HG03135 (cell line): ENCODE data around the gene ANKRD45.
"Not testable (repeated sequence)": the region's sequence is repeated elsewhere in the genome, so short reads cannot be mapped to it uniquely, and the experiment has no call there.

Experiments
- ATAC-seq: cut with Tn5 transposase; IDR thresholded peaks from one replicate; pipeline ENCODE4 v1.9.1; 2021; ENCODE audit warnings: mild to moderate bottlenecking, moderate library complexity; ENCODE audit not compliant: unreplicated experiment

ANKRD45 gene, protein sequence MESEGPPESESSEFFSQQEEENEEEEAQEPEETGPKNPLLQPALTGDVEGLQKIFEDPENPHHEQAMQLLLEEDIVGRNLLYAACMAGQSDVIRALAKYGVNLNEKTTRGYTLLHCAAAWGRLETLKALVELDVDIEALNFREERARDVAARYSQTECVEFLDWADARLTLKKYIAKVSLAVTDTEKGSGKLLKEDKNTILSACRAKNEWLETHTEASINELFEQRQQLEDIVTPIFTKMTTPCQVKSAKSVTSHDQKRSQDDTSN

DNA sequence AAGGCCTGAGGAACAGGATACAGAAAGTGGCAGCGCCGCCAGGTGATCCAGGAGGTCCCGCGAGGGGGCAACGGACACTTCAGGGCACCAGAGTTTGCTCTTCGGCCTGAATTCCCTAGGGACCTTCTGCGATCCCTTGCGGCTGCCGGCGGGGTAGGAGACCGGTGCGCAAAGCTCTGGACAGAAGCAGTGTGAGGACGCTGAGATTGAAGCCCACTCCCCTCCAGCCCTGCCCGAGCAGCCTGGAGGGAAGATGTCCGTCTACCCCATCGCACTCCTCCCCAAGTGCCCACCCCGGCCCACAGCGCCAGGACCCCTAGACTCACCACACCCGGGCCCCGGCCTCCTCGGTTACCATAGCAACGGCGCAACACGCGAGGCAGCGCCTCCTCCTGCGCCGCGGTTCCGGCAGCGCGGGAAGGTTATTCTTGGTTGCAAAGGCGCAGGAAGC, at the start of gene ANKRD45:
Gene ANKRD45 (minus strand): TSS at position 361 of the 451 bp plus-strand sequence. CDS start 10,433 bp downstream, outside the sequence.
- ATAC-seq, result no peak

DNA sequence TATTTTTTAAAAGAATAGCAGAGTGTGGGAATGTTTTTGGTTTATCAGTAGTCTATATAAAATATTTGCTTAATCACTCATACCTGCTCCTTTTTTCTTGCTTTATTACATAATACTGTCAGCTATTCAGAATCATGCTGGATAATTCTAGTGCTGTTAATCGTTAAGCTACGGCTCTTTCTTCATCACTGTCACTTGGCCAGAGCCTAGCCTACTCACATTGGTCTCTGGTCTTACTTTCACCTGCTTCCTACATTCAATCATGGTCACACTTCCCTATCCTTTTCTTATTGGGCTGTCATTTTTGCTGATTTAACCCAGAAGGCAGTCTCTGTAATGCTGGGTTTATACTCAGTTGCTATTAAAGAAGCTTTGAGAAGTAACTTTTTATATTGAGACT, 47.6 kb upstream of the ANKRD45 start:
- no peak for ATAC-seq

DNA sequence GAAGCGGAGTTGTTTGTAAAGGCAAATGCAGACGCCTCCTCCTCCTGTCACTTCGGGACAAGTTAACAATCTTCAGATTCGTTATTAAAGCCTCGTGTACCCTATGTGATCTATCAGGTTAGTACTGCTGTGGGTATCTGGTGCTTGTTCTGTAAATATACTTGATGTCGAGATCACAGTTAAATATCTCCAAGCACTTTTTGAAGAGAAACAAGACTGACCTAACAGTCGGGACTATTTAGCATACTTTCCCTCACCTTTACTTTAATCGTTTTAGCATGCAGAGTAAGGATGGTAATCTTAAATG, 45.8 kb upstream of the ANKRD45 start:
- no peak for ATAC-seq

DNA sequence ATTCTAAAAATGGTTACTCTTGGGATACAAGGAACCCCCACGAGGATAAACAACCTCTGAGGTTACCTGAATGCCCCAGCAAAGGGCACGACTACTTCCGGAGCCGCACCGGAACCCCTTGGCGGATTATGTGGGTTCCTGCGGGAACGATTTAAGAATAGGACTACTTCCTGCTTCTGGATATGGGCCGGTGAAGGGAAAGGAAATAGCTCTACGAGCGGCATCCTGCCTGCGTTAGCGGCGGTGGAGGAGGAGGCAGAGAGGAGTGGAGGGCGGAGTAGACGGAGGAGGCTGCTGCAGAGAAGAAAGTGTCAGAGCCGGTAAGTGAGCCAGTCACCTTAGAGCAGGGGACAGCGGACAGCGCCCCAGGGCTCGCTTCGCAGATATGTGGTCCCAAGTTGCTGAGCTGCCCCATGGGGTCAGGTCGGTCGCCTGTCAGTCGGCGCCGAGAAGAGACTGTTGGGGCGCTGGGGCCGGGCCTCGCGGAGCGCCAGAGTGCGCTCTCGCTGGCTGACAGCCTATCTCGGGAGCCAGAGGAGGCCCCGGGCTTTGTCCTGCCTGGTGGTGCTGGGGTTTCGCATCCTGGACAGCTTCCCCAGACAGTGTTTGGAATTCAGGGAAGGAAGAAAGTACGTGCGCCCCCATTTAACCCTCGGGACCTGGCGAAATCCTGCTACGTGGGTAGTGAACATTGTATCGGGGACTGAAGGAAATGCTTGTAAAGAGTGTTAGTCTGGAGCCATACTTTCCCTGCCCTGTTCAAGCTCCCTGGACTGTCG, 45.3 kb upstream of the ANKRD45 start, which contains the start of gene KLHL20:
Gene KLHL20 (plus strand): TSS at position 223 of the 779 bp plus-strand sequence. CDS start 1,063 bp downstream, outside the sequence.
- peak; percentile 96 for ATAC-seq

DNA sequence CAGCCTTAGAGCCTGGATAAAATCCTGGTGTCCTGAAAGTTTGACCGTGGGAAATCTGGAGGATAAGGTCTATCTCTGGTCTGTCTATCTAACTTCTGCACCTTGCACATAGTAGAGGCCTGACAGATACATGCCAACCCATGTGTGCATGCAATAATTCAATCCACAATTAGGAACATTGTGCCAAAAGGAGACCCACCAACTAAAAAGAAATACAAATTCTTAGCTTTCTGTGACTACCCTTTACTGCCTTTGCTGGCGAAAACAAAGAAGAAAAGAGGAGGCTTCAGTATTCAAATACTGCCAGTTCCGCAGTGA, 44.7 kb upstream of the ANKRD45 start:
- no peak for ATAC-seq

DNA sequence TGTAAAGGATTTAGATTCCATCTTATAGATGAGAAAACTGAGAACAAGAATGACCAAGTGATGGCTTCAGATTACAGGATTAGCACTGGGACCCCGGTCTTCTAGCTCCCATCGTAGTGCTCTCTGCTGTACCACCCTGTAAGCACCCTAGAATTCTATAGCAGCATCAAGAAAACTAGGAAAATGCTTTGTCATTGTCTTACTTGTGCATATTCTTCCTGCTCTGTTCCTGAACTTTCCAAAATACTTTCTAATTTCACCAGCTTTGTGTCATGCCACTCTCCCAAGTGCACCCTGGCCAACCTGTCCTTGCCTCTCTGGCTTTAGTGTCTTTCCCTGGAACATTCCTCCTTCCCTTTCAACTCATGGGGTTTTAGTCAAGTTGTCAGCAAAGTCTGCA, 39.1 kb upstream of the ANKRD45 start:
- no peak for ATAC-seq

DNA sequence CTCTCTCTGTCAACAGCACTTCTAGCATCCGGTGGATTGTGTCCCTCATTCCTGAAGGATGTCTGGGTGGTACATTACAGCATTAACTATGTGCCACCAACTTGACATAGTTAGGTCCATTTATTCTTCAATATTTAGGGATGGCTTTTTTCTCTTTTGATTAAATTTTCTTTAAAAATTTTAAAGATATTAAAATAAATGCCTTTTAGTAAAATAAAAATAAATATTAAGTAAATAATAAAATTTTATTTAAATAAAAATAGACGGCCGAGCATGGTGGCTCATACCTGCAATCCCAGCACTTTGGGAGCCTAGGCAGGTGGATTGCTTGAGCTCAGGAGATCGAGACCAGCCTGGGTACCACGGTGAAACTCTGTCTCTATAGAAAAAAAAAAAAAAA, 35.5 kb upstream of the ANKRD45 start:
- ATAC-seq, result no peak

DNA sequence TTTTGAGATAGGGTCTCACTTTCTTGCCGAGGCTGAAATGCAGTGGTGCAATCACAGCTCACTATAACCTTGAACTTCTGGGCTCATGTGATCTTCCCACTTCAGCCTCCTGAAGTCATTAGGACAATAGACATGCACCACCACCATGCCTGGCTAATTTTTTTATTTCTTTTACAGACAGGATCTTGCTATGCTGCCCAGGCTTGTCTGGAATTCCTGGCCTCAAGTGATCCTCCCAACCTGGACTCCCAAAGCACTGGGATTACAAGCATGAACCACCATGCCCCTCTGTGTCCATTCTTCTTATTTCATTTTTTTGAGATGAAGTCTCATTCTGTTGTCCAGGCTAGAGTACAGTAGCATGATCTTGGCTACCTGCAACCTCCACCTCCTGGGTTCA, 33.1 kb upstream of the ANKRD45 start:
- ATAC-seq, result no peak

DNA sequence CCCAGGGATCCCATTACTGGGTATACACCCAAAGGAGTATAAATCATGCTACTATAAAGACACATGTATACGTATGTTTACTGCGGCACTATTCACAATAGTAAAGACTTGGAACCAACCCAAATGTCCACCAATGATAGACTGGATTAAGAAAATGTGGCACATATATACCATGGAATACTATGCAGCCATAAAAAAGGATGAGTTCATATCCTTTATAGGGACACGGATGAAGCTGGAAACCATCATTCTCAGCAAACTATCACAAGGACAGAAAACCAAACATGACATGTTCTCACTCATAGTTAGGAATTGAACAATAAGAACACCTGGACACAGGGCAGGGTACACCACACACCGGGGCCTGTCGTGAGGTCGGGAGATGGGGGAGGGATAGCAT, 31.6 kb upstream of the ANKRD45 start:
- not testable (repeated sequence) for ATAC-seq

DNA sequence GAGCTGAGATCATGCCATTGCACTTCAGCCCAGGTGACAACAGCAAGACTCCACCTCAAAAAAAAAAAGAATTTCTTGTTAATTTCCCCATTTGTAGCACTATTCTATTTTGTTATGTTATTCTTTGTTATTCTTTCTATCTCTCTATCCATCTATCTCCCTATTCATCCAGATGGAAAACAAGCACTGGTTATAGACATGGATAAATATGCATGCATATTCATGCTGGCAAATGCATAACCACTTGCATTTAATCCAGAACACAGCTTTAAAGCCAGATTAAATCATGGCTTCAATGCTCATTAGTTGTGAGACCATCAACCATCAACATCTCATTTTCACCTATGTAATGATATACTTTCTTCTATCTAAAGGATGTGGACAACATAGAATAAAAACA, 23.6 kb upstream of the ANKRD45 start:
- no peak for ATAC-seq

DNA sequence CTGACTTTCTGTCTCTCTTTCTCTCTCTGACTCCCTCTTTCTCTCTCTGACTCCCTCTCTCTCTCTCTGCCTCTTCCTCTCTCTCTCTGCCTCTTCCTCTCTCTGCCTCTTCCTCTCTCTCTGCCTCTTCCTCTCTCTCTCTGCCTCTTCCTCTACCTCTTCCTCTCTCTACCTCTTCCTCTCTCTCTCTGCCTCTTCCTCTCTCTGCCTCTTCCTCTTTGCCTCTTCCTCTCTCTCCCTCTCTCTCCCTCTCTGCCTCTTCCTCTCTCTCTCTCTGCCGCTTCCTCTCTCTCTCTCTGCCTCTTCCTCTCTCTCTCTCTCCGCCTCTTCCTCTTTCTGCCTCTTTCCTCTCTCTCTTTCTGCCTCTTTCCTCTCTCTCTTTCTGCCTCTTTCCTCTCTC, 18.6 kb upstream of the ANKRD45 start:
- no peak for ATAC-seq

DNA sequence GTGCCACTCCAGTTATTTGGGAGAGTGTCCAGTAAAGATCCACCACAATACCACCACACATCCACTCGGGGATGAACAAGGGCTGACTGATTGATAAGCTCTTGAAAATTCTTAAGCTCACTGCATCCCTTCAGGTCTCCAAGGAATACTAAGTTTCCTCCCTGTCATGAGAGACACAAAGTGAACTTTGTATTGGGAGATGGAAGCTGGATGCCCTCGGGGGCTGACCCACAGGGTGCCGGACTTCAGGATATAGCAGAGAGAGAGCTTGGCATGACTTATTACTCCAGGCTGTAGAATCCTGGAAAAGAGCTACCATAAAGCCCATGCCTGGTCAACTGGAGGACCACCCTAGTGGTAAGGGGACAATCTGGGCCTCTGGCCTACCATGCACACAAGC, 15.5 kb upstream of the ANKRD45 start:
- not testable (repeated sequence) for ATAC-seq

DNA sequence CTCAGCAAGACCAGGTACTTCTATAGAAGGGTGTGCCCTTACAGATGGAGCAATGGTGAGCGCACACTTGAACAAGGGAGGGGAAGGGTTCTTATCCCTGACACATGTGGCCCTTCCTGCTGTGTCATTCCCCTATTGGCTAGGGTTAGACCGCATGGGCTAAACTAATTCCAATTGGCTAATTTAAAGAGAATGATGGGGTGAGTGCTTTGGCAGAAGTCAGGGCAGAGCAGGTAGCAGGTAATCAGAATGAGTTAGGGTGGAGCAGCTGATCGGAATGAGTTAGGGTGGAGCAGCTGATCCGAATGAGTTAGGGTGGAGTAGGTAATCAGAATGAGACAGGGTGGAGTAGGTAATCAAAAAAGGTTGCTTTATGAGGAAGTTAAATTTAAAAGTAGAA, 14.2 kb upstream of the ANKRD45 start:
- ATAC-seq, result not testable (repeated sequence)

DNA sequence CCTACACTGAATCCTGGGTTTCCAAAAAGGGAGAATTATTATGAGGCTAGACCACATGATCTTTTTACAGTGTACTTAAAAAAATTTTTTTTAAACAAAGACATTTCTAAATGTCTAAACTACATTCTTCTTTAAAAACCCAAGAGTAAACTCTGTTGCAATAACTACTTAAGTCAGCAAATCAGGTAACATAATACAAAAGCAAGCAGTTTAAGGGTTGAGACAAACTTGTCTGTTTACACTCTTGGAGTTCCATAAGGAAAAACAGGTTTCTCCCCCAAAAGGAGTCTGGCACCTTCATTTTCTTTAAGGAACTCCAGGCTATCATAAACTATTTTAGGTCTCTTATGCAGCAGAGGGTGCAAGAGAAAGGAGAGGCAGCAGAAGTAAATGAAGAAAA, 12.5 kb upstream of the ANKRD45 start:
- ATAC-seq, result no peak

DNA sequence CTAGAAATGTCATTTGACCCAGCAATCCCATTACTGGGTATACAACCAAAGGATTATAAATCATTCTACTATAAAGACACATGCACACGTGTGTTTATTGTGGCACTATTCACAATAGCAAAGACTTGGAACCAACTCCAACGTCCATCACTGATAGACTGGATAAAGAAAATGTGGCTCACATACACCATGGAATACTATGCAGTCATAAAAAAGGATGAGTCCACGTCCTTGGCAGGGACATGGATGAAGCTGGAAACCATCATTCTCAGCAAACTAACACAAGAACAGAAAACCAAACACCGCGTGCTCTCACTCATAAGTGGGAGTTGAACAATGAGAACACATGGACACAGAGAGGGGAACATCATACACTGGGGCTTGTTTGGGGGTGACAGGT, 10.5 kb upstream of the ANKRD45 start:
- ATAC-seq, result not testable (repeated sequence)

DNA sequence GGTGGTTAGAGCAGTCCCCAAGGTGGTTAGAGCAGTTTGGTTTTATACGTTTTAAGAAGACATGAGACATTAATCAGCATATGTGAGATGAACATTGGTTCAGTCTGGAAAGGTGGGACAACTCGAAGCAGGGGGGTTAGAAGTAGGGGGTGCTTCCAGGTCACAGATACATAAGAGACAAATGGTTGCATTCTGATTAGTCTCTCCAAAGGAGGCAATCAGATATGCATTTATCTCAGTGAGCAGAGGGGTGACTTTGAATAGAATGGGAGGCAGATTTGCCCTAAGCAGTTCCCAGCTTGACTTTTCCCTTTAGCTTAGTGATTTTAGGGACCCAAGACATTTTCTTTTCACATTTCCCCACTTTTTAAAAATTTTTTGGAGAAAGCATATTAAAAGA, 4.8 kb upstream of the ANKRD45 start:
- ATAC-seq, result not testable (repeated sequence)

DNA sequence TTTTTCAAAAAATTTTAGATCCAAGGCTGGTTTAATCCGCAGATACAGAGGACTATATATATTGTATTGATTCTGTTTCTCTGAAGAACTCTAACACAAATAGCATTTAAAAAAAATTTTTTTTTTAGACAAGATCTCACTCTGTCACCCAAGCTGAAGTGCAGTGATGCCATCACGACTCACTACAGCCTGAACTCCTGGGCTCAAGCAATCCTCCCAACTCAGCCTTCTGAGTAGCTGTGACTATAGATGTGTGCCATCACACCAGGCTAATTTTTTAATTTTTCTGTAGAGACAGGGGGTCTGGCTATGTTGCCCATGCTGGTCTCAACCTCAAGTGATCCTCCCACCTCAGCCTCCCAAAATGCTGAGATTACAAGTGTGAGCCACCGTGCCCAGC, 3.0 kb downstream of the ANKRD45 start:
- no peak for ATAC-seq

DNA sequence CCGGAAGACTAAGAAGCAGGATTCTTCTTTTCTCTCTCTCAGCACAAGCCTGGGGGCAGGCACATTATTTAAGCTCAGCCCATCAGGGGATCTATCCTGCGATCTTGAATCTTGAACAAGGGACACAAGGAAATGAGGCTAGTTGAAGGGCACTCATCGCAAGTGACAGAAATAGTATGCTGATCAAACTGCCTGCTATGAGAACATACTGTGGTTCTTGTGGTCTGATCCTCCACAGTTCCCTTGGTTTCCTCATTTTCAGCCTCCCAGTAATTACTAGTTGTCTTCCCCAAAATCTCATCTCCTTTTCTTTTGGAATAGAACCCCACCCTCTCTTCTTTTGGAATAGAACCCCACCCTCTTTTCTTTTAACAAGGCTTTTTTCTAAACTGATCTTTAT, 6.5 kb downstream of the ANKRD45 start:
- no peak for ATAC-seq

DNA sequence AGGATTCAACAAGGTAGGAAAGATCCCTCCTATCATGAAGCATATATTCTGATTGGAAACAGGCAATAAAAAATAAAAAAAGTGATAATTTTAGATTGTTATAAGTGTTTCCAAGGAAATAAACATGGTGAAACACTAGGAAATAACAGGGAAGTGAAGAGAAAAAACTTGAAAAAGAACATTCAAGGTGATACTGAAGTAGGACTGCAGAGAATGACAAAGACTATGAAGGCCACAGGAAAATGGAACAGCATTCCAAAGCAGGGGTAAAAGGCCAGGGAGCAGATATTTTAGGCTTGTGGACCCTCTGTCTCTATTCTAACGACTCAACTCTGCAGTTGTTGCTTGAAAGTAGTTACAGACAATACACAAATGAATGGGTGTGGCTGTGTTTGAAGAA, 7.9 kb downstream of the ANKRD45 start:
- ATAC-seq, result no peak

DNA sequence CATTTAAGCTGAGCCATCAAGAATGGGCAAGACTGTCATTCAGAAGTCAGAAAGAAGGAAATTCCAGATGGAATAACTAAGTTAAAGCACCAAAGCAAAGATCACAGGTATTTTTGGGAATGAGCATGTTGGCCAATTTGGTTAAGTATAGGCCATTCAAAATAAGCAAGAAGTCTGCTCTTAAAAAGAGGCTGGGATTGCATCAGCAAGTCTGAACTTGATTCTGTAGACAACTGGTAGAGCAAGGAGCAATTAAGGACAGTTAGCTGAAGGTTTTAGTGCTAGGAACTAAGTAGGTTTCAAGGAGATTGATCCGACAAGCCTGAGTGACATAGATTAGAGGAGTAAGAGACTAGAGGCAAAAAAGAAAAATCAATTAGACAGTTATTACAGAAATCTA, 8.4 kb downstream of the ANKRD45 start:
- ATAC-seq, result no peak

DNA sequence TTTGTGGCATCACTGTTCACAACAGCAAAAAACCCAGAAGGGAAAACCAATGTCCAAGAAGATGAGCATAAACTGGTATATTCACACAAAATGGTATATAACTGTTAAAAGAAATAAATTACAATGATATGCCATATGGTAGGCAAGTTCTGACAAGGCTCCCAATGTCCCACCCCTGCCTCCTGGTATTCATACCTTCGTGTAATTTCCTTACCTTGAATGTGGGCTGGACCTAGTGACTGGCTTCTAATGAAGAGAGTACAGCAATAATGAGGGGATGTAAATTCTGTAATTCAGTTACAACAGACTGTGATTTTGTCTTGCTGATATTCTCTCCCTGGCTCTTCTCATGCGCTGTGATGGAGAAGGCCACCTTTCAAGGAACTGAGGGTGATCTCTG, 9.3 kb downstream of the ANKRD45 start:
- no peak for ATAC-seq

DNA sequence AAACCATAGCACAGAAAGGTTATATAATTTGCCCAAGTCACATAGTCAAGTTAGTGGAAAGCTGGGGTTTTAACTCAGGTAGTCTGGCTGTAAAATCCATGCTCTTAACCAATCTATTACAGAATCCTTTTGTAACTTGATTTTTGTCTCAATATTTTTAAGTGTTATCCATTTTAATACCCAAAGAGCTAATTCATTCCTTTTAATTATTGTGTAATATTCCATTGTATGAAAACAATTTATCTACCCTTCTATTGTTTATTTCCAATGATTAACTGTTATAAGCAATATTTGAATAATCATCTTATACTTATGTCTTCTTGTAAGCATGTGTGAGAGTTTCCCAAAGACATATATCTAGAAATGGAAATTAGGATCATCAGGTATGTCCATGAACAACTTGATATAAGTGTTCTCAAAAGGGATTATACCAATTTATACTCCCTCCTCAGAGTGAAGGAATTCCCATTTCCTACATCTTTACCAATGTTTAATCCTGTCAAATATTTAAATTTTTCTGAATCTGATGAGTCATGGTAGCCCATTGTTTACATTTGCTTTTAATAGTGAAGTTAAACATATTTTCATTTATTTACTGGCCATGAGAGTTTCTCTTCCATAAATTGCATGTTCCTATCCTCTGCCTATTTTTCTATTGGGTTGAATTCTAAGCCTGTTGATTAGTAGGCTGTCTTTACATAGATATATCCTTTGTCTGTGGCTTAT, 20.6 kb downstream of the ANKRD45 start:
- no peak for ATAC-seq
